ENCODE data around the gene DYNLT3. TPM values are rescaled to one million over a fixed set of nuclear protein-coding genes. Genes with fewer than 3 reads are reported as not detected.

Gene DYNLT3
- polyA plus RNA-seq, 1 donor, result 38.8 TPM

GRCh38 chrX:37846558-37846933 is 825 bp downstream of the DYNLT3 start:
- no peak for DNase-seq

GRCh38 chrX:37846141-37846540 is 1.2 kb downstream of the DYNLT3 start:
- no peak for DNase-seq

GRCh38 chrX:37844622-37845021 is 2.7 kb downstream of the DYNLT3 start:
- DNase-seq, result no peak

GRCh38 chrX:37840931-37841330 is 6.4 kb downstream of the DYNLT3 start:
- no peak for DNase-seq

GRCh38 chrX:37834937-37835336 is 12.4 kb downstream of the DYNLT3 start:
- no peak for DNase-seq

- no peak for DNase-seq
Observed at GRCh38 chrX:37830371-37830770, 17.0 kb downstream of the DYNLT3 start.

- DNase-seq, result no peak
Observed at GRCh38 chrX:37829721-37830120, 17.6 kb downstream of the DYNLT3 start.

GRCh38 chrX:37825215-37825842 is 22.0 kb downstream of the DYNLT3 start:
- DNase-seq, result peak; percentile 42

- DNase-seq, result no peak
Observed at GRCh38 chrX:37824491-37825214, 22.7 kb downstream of the DYNLT3 start.

- DNase-seq, result no peak
Observed at GRCh38 chrX:37820646-37821045, 26.7 kb downstream of the DYNLT3 start.

- no peak for DNase-seq
Observed at GRCh38 chrX:37818031-37818430, 29.3 kb downstream of the DYNLT3 start.

GRCh38 chrX:37817579-37817978 is 29.8 kb downstream of the DYNLT3 start:
- DNase-seq, result no peak

- no peak for DNase-seq
Observed at GRCh38 chrX:37817176-37817575, 30.2 kb downstream of the DYNLT3 start.

- no peak for DNase-seq
Observed at GRCh38 chrX:37816766-37817165, 30.6 kb downstream of the DYNLT3 start.

- no peak for DNase-seq
Observed at GRCh38 chrX:37815366-37815765, 32.0 kb downstream of the DYNLT3 start.

- DNase-seq, result no peak
Observed at GRCh38 chrX:37813570-37813969, 33.8 kb downstream of the DYNLT3 start.

- DNase-seq, result no peak
Observed at GRCh38 chrX:37812110-37812509, 35.3 kb downstream of the DYNLT3 start.

GRCh38 chrX:37809970-37810369 is 37.4 kb downstream of the DYNLT3 start:
- DNase-seq, result no peak

GRCh38 chrX:37803057-37803456 is 44.3 kb downstream of the DYNLT3 start:
- DNase-seq, result no peak

- DNase-seq, result no peak
Observed at GRCh38 chrX:37802028-37802427, 45.3 kb downstream of the DYNLT3 start.

- no peak for DNase-seq
Observed at GRCh38 chrX:37800717-37801116, 46.7 kb downstream of the DYNLT3 start.

GRCh38 chrX:37799936-37800335 is 47.4 kb downstream of the DYNLT3 start:
- DNase-seq, result no peak

- no peak for DNase-seq
Observed at GRCh38 chrX:37796805-37797204, 50.6 kb downstream of the DYNLT3 start.

- no peak for DNase-seq
Observed at GRCh38 chrX:37796310-37796709, 51.1 kb downstream of the DYNLT3 start.

Data from left kidney (tissue), 2 donors.